ENCODE measurements around the gene LRRTM4.

- no peak for TF ChIP-seq EZH2 (IDR thresholded peaks at IDR 0.05; ENCODE audit: low read depth, unreplicated experiment)
- TF ChIP-seq, protein P1, sequence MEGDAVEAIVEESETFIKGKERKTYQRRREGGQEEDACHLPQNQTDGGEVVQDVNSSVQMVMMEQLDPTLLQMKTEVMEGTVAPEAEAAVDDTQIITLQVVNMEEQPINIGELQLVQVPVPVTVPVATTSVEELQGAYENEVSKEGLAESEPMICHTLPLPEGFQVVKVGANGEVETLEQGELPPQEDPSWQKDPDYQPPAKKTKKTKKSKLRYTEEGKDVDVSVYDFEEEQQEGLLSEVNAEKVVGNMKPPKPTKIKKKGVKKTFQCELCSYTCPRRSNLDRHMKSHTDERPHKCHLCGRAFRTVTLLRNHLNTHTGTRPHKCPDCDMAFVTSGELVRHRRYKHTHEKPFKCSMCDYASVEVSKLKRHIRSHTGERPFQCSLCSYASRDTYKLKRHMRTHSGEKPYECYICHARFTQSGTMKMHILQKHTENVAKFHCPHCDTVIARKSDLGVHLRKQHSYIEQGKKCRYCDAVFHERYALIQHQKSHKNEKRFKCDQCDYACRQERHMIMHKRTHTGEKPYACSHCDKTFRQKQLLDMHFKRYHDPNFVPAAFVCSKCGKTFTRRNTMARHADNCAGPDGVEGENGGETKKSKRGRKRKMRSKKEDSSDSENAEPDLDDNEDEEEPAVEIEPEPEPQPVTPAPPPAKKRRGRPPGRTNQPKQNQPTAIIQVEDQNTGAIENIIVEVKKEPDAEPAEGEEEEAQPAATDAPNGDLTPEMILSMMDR (conservative IDR thresholded peaks at IDR 0.05; ENCODE audit: low read depth in 2 of 2), result no peak
- no peak for TF ChIP-seq CREB1 (CRISPR knock-in tag; IDR thresholded peaks at IDR 0.05; ENCODE audit: low read depth)
- TF ChIP-seq REST (IDR thresholded peaks at IDR 0.05; ENCODE audit: unreplicated experiment), result no peak
- no peak for TF ChIP-seq JUNB (IDR thresholded peaks at IDR 0.05; ENCODE audit: unreplicated experiment)
- no peak for TF ChIP-seq ETS1 (IDR thresholded peaks at IDR 0.05)
- no peak for TF ChIP-seq EZH2phosphoT487 (IDR thresholded peaks at IDR 0.05; ENCODE audit: unreplicated experiment)
Measured at GRCh38 chr2:76861708-76862107, 660.5 kb downstream of the LRRTM4 start.
